Measurements from ENCODE around the gene STAT2.

STAT2 gene

GRCh38 chr12:56317675-56318074 lies 42.2 kb downstream of the STAT2 start:
- H3K27ac ChIP-seq: peak overlapping the region; percentile 21; the same call in 1 of the 2 replicates
- POLR2A ChIA-PET (ENCODE audit: low non-redundant PET): no interaction called here
- no peak for DNase-seq (ENCODE audit: low spot score)
- CTCF ChIA-PET: interaction anchor here (0.7 kb wide), 1 partner anchor 20 kb away, joined by 3 read pairs; no protein-coding TSS in a partner anchor
- TF ChIP-seq CTCF (conservative IDR thresholded peaks at IDR 0.05; ENCODE audit: low read depth): no peak

GRCh38 chr12:56315622-56316473 lies 44.1 kb downstream of the STAT2 start, which contains the start of gene CNPY2:
CNPY2 (minus strand) TSS chr12:56315988; CDS start chr12:56315217, 771 bp downstream.
- peak within 1 kb of the TSS; percentile 91 for H3K27ac ChIP-seq
- CTCF ChIA-PET: interaction anchor here (0.6 kb wide), 1 partner anchor 394 kb away, joined by 3 read pairs; no protein-coding TSS in a partner anchor
- POLR2A ChIA-PET (ENCODE audit: low non-redundant PET): interaction anchor here (0.5 to 0.6 kb wide), 2 partner anchors 129 to 148 kb away, joined by 3 read pairs; no protein-coding TSS in a partner anchor
- no peak for TF ChIP-seq CTCF (conservative IDR thresholded peaks at IDR 0.05; ENCODE audit: low read depth)
- peak; percentile 95 for DNase-seq (ENCODE audit: low spot score)

GRCh38 chr12:56315249-56315621 lies 44.7 kb downstream of the STAT2 start:
- no peak for TF ChIP-seq CTCF (conservative IDR thresholded peaks at IDR 0.05; ENCODE audit: low read depth)
- H3K27ac ChIP-seq: peak overlapping the region; percentile 91
- DNase-seq (ENCODE audit: low spot score): no peak
- CTCF ChIA-PET: interaction anchor here (0.6 to 1.2 kb wide), 2 partner anchors 17 to 395 kb away, joined by 3 read pairs; no protein-coding TSS in a partner anchor
- POLR2A ChIA-PET (ENCODE audit: low non-redundant PET): interaction anchor here (0.5 kb wide), 1 partner anchor 54 kb away, joined by 3 read pairs; no protein-coding TSS in a partner anchor

GRCh38 chr12:56311003-56311402 lies 48.9 kb downstream of the STAT2 start:
- CTCF ChIA-PET: interaction anchor here (0.5 kb wide), 1 partner anchor 83 kb away, joined by 3 read pairs; no protein-coding TSS in a partner anchor
- DNase-seq (ENCODE audit: low spot score): no peak
- H3K27ac ChIP-seq: 0 out of 2 replicates have a peak overlapping the region, but pooled peaks have one; percentile 1
- POLR2A ChIA-PET (ENCODE audit: low non-redundant PET): interaction anchor here (0.5 kb wide), 1 partner anchor 10 kb away, joined by 4 read pairs; no protein-coding TSS in a partner anchor
- TF ChIP-seq CTCF (conservative IDR thresholded peaks at IDR 0.05; ENCODE audit: low read depth): no peak

- no peak for TF ChIP-seq CTCF (conservative IDR thresholded peaks at IDR 0.05; ENCODE audit: low read depth)
- ChIA-PET POLR2A (ENCODE audit: low non-redundant PET) (no interaction called here), CTCF (interaction anchor here (1.2 kb wide), 1 partner anchor 10 kb away, joined by 5 read pairs; no protein-coding TSS in a partner anchor)
These were observed 51.2 kb downstream of the STAT2 start for GRCh38 chr12:56308714-56309113.

GRCh38 chr12:56307221-56307965 lies 52.5 kb downstream of the STAT2 start:
- CTCF ChIA-PET: interaction anchor here (0.6 kb wide), 1 partner anchor 15 kb away, joined by 4 read pairs; no protein-coding TSS in a partner anchor
- DNase-seq (ENCODE audit: low spot score): no peak
- peak overlapping the region; percentile 47 for H3K27ac ChIP-seq
- POLR2A ChIA-PET (ENCODE audit: low non-redundant PET): no interaction called here
- no peak for TF ChIP-seq CTCF (conservative IDR thresholded peaks at IDR 0.05; ENCODE audit: low read depth)

More at GRCh38 chr12:56308714-56309113, 51.2 kb downstream of the STAT2 start:
- no peak for DNase-seq (ENCODE audit: low spot score)
- no peak overlapping the region for H3K27ac ChIP-seq
